VCaP (cell line): ENCODE measurements around the gene LGALS9.
"Not testable (repeated sequence)": the region's sequence is repeated elsewhere in the genome, so short reads cannot be mapped to it uniquely, and the experiment has no call there.

ENCODE experiments used
- H3K27ac ChIP-seq: fragments of 450-650 bp; 2 replicates; pipeline ENCODE4 v1.5.1; 2017
- TF ChIP-seq, protein P1 (sequence below): fragments of 450-650 bp; conservative IDR thresholded peaks from 2 replicates; pipeline ENCODE4 v1.5.1; 2017; ENCODE audit warnings: mild to moderate bottlenecking, moderate library complexity

LGALS9 gene

GRCh38 chr17:27668488-27668823 is 37.5 kb downstream of the LGALS9 start:
- H3K27ac ChIP-seq, result no peak overlapping the region
- TF ChIP-seq, protein P1, sequence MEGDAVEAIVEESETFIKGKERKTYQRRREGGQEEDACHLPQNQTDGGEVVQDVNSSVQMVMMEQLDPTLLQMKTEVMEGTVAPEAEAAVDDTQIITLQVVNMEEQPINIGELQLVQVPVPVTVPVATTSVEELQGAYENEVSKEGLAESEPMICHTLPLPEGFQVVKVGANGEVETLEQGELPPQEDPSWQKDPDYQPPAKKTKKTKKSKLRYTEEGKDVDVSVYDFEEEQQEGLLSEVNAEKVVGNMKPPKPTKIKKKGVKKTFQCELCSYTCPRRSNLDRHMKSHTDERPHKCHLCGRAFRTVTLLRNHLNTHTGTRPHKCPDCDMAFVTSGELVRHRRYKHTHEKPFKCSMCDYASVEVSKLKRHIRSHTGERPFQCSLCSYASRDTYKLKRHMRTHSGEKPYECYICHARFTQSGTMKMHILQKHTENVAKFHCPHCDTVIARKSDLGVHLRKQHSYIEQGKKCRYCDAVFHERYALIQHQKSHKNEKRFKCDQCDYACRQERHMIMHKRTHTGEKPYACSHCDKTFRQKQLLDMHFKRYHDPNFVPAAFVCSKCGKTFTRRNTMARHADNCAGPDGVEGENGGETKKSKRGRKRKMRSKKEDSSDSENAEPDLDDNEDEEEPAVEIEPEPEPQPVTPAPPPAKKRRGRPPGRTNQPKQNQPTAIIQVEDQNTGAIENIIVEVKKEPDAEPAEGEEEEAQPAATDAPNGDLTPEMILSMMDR, result no peak

DNA sequence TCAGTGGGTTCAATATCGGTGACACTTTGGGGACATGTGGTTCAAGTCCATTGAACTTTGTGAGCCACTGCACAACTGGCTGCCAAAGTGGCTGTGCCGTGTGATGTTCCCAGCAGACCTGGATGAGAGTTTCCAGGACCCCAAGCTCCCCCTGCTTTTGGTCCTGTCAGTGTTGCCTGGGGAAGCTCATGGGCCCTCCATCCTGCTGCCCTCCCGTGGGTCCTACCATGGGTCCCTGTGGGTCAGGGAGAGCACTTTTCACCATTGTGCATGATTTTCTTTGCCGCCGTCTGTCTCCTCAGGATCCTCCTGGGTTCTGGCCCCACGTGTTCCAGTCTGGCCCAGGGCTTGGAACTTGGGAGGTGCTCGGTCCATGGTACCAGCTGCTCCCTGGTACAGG is 38.1 kb downstream of the LGALS9 start:
- TF ChIP-seq, protein P1, result no peak
- H3K27ac ChIP-seq, result no peak overlapping the region

- TF ChIP-seq, protein P1, result no peak
- H3K27ac ChIP-seq, result no peak overlapping the region
These were observed 38.9 kb downstream of the LGALS9 start for GRCh38 chr17:27669850-27670249.

GRCh38 chr17:27670791-27671590 is 40.0 kb downstream of the LGALS9 start:
- no peak overlapping the region for H3K27ac ChIP-seq
- TF ChIP-seq, protein P1, result no peak

DNA sequence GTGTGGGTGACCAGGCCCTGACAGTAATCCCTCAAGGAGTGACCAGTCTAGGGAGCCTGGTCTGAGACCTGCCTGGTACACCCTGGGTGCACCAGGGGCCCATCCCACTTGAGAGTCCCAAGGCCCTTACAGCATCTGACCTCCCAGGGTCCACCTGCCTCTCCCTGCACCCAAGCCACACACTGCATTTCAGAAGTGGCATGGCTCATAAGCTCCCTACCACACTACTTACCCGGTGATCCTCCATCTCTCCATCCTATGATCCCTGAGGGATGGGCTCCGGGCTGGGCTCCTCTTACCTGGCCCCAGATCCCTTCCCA is 40.6 kb downstream of the LGALS9 start:
- TF ChIP-seq, protein P1, result no peak

DNA sequence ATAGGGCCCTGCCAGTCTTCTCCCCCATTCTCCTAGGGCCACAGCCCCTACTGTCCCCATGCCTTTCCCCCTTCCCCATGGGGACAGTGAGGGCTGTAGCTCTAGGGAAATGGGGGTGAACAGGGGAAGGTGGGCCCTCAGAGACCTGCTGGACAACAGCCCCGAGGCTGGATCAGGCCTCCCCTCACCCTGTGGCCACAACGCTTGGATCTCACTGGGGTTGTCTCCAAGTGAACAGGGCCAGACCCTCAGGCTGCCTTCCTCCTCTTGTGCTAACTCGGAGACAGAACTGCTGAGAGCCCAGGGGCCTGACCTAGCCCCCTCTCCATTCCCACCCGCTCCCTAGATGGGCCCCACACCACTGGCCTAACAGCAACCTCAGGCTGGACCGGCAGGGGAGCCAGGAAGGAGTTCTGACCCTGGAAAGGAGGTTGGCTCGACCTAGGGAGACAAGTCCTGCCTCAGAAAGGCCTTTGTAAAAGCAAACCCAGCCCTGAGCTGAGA is 41.0 kb downstream of the LGALS9 start:
- H3K27ac ChIP-seq, result not testable (repeated sequence)

More for the DNA sequence above, 40.6 kb downstream of the LGALS9 start:
- H3K27ac ChIP-seq, result no peak overlapping the region

- TF ChIP-seq, protein P1, result no peak
These were observed 43.3 kb downstream of the LGALS9 start for GRCh38 chr17:27674335-27674734.

GRCh38 chr17:27677191-27677590 is 46.2 kb downstream of the LGALS9 start:
- no peak overlapping the region for H3K27ac ChIP-seq
- TF ChIP-seq, protein P1, result no peak

More at GRCh38 chr17:27674335-27674734, 43.3 kb downstream of the LGALS9 start:
- H3K27ac ChIP-seq, result no peak overlapping the region

- not testable (repeated sequence) for H3K27ac ChIP-seq
These were observed 55.3 kb downstream of the LGALS9 start for GRCh38 chr17:27686322-27686721.
